Activated T-helper 1 cell treated with Interleukin-2 at 50 U/mL for 16 hours (primary cell): ENCODE measurements around the gene PMPCA.

Experiments used
- DNase-seq: peaks from one replicate; pipeline ENCODE4 v3.0.0-alpha.2; 2020; ENCODE audit warnings: low read depth

The PMPCA gene

DNA sequence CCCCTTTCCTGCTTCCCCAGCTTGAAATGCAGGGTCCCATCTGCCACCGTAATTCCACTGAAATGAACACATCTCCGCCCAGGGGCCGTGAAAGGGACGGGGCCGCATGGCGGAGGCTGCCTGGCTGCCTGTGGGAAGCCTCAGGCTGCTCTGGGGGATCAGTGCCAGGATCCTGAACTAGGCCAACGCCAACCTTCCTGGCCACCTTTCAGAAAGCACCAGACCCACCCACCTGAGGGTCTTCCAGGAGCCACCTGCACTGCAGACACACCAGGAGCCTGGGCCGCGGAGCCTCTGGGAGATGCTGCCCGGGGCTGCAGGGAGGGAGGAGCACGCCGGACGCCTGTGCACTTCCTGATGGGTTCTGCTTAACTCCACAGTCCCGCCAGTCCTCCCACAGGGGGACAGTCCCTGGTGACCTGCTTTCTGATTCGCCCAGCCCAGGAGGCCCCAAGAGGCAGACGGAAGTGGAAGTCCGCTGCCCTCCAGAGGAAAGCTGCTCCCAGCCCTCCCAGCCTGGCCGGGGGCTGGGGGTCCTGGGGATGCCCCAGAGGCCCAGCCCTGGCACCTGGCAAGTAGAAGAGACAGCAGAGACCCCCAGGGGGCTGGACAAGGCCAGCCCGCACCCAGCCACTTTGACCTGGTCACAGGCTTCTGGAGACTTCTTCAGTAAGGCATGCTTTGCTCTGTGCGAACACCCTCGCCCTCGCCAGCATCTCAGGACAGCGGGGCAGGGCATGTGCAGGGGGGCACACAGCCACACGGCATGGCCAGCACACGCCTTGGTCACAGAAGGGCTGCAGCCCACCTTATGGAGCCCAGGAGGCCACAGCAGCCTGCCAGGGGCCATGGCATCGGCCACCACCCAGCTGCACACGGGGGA, 36.9 kb upstream of the PMPCA start, which contains the start of gene CARD9:
Gene CARD9, minus strand, starts transcription at position 370 of the 883 bp plus-strand sequence. CDS start 1,591 bp downstream, outside the sequence.
- DNase-seq: no peak

DNA sequence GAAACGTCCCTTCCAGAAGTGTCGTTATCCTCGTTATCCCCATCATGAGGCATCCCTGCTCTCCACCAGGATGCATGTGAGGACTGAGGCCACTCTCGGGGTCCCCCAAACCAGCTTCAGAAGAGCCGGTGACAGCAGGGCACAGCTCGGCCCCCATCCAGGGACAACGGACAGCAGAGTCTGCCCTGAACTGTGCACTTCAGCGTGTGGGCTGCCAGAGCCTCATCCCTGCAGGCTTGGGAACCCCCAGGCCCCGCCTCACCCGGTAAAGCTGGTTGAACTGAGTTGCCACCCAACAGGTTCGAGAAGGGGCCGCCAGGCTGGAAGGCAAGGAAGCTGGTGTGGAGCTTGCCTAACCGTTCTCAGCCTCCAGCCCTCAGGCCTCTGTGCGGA, 36.3 kb upstream of the PMPCA start:
- DNase-seq: no peak

- no peak for DNase-seq
Observed at GRCh38 chr9:136375096-136375495, 35.4 kb upstream of the PMPCA start.

DNA sequence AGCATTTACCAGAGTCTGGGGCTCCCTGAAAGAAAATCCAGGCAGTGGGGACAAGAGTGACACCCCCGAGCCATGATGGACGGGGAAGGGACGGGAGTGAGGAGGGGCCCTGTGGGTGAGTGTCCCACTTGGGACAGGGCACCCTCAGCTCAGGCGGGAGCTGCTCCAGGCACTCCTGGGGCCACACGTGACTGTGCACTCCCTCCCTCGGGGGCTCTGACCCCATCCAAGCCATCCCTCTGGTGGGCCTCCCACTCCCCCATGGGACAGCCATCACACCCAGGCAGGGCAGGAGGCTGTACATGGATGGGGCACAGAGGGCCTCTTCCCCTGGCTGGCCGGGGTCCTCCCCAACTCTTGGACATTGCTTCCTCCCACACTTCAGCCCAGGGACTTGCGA, 34.0 kb upstream of the PMPCA start:
- no peak for DNase-seq

GRCh38 chr9:136377341-136378169, 32.9 kb upstream of the PMPCA start:
- DNase-seq: no peak

DNA sequence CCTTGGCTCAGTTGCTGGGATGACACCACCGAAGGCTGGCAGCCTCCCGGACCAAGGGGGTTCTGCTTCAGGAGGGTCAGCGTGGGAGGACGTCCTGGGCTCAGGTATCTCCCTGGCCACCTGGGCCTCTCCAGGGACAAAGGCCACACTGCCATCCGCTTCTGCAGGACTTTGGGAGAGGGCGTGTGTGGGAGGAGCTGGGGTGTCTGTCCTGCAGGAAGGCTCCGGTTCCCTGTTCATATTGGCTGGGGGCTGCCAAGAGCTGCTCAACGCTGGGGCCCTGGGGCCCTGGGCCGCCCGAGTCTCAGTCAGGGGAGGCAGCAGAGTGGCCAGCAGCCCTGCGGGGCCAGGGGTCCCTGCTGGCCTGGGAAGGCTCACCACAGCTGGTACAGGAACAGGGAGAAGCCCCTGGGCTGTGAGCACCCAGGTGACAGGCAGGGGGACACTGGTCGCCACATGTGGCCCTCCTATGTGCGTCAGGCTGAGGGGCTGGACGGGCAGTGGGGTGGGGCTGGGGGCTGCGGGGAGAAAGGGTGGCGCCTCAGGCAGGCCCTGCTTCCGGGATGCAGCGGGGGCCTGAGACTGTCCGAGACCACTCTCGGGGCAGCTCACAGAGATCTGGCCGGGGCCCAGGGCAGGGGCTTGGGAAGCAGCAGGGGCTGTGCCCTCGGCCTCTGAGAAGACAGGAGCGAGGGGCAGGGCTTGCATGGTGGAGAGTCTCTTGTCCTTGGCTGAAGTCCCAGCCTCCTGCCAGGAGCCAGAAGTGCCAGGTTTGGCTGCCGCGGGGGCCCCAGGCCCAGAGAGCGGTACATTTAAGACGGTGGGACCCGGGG, 32.1 kb upstream of the PMPCA start:
- DNase-seq: no peak

DNA sequence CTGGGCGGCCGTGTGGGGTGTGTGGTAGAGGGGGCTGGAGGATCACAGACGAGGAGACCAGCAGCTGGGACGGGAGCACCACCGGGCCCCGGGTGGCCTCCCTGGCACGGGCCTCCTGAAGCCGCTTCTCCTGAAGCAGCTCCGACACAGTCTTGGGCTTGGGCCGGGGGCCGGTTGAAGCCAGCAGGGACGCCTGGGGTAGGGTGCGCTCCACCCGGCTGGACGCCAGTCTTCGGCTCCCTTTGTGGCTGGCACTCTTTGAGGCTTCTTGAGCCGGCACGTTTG, 31.5 kb upstream of the PMPCA start:
- no peak for DNase-seq

GRCh38 chr9:136379401-136379800, 31.1 kb upstream of the PMPCA start:
- no peak for DNase-seq

DNA sequence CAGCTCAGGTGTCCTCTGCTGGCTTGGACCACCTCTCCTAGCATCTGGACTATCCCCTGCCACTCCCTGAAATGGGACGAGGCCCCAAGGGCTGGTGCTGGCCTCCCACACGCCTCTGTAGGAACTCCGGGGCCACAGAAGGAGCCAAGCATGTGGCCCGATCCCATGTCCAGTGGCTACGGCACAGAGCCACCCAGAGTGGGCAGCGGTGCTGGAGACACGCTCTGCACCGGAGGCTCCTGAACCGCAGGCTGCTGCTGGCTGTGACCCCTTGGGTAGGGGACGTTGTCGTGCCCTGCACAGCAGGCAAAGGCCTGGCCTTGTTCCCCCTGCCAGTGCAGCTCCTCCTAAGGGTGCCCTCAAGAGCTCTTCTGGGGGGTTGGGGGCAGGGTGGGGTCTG, 30.6 kb upstream of the PMPCA start:
- no peak for DNase-seq

DNA sequence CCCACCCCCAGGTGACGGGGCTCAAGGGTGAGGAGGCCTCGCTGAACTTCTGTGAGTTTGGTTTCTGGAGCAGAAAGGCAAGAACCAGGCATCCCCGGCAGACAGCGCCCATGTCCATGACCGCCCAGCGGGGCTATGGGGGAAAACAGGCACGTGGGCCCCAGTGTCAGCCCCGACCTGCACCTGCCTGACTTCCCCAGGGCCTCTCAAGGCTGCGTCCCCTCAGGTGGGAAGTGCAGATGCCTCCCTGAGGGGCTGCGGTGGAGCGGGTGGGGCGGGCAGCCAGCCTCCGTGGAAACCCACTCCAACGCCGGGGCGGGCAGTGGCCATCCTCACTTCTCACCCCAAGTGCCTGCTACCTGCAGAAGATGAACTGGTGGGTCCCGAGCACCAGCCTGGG, 30.1 kb upstream of the PMPCA start:
- DNase-seq: no peak

DNA sequence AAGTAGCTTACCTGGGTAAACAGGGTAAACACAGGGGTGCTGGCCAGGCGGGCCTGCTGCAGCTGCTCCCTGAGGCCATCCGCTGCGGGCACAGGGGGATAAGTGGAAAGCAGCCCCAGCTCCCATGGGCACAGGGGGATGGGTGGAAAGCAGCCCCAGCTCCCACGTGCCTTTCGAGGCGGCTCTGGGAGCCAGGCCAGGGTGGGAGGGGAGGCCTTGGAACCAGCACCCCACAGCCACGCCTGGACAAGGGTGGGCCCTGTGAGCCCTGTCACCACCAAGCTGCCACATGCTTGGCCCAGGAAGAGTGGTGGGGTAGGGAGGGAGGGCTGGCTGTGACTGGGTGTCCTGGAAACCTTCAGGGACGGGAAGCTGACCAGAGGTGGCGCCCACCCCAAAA, 29.1 kb upstream of the PMPCA start:
- no peak for DNase-seq

- DNase-seq: no peak
Observed at GRCh38 chr9:136381966-136382513, 28.4 kb upstream of the PMPCA start.

DNA sequence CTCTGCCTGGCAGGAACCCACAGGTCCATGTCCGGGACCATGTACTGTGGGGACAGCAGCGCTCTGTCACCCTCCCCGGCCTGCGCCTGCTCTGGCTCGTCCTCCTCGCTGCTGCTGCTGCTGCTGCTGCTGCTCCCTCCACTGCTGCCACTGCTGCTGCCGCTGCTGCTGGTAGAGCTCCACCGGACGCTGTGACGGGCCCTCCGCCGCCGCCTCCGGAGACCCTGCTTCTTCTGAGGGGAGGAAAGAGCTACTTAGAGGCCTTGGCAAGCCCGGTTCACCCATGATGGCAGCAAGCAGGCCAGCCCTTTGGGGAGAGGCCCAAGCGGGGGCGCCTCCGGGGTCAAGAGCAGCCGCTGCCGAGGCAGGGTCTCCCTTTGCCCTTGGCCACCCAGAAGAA, 27.0 kb upstream of the PMPCA start:
- no peak for DNase-seq

DNA sequence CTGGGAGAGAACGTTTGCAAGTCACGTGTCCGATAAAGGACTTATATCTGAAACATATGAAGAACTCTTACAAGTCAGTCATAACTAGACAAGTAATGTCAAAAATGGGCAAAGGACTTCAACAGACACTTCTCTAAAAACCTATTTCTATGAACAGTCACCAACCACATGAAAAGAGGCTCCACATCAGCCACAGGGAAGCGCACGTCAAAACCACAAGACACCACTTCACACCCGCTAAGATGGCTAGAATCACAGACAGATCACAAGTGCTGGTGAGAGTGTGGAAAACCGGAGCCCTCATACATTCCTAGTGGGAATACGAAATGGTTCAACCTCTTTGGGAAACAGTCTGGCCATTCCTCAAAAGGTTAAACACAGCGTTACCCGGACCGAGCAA, 25.4 kb upstream of the PMPCA start:
- no peak for DNase-seq

DNA sequence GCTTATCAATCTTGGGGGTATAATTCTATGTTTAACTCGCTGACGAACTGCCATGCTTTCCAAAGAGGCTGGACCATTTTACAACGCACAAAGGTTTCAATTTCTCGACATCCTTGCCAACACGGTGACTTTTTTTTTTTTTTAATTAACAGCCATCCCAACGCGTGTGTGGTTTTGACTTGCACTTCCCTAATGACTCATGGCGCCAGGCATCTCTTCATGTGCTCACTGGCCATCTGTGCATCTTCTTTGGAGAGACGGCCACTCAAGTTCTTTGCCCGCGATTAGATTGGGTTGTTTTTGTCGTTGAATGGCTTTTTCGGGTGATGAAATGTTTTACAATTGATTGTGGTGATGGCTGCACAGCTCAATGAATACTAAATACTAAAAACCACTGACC, 24.4 kb upstream of the PMPCA start:
- DNase-seq: no peak

- no peak for DNase-seq
Observed at GRCh38 chr9:136387217-136387616, 23.2 kb upstream of the PMPCA start.

GRCh38 chr9:136389396-136389795, 21.1 kb upstream of the PMPCA start:
- DNase-seq: no peak

DNA sequence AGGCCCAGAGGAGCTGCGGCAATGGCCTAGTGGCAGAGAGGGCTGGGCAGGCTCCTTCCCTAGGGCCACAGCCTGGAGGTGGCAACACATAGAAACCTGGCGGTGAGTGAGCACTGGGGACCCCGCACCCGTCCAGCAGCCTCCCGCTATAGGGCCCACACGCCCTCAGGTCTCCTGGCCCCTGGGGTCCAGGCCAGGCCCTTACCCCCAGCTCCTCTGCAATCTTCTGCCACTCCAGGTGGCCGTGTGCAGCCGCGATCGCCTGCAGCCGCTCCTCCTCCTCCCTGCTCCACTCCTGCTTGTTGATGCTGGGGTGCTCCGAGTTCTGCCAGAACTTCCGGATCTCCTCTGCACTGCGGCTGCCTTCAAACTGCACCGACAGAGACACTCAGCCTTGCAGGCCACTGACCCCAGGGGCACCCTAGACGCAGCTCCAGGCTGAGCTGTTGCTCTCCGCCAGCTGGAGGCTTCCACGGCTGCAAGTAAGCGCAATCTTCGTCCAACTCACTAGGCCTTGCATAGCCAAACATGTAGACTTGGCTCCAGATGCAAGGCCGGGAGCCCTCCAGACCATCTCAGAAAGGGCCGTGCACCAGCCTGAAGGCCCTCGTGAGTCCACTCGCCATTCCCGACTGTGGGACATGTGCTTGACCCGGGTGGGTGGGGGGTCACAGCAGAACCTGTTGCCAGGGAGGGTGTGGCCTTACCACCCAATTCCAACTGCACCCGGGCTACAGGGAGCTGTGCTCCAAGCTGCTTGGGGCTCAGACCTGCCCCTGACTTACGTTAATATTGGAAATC, 18.5 kb upstream of the PMPCA start:
- no peak for DNase-seq

- no peak for DNase-seq
Observed at GRCh38 chr9:136392538-136393449, 17.7 kb upstream of the PMPCA start.

- DNase-seq: no peak
Observed at GRCh38 chr9:136393531-136393930, 16.9 kb upstream of the PMPCA start.
